ENCODE data around the gene PAWR.

Gene PAWR

GRCh38 chr12:79673354-79673753, 17.4 kb downstream of the PAWR start:
- H3K9ac ChIP-seq, result no peak overlapping the region
- H4K20me1 ChIP-seq (ENCODE audit: insufficient read depth), result peaks cover 15% of the 10 kb centered on the region; the same call in 1 of the 2 replicates
- no peak overlapping the region for H3K4me3 ChIP-seq (IDR thresholded peaks at IDR 0.05; ENCODE audit: insufficient read depth, low read depth, low read length)
- no peak for TF ChIP-seq CTCF (conservative IDR thresholded peaks at IDR 0.05; ENCODE audit: low read depth, low read length)
- H3K36me3 ChIP-seq (ENCODE audit: insufficient read depth), result no peaks in the 10 kb centered on the region
- H3K4me2 ChIP-seq, result no peak overlapping the region
- peaks cover 34% of the 10 kb centered on the region for H3K4me1 ChIP-seq (ENCODE audit: low read depth, poor library complexity, severe bottlenecking)
- H3K27ac ChIP-seq, result no peak overlapping the region
- H3K79me2 ChIP-seq (ENCODE audit: insufficient read depth, low read depth), result peaks cover 96% of the 10 kb centered on the region
- H3K27me3 ChIP-seq (ENCODE audit: insufficient read depth, low read depth), result no peaks in the 10 kb centered on the region
- no peak overlapping the region for H2AFZ ChIP-seq (ENCODE audit: low read depth)

GRCh38 chr12:79668113-79668512, 22.7 kb downstream of the PAWR start:
- H3K9ac ChIP-seq, result no peak overlapping the region
- no peaks in the 10 kb centered on the region for H3K36me3 ChIP-seq (ENCODE audit: insufficient read depth)
- H3K27ac ChIP-seq, result no peak overlapping the region
- no peaks in the 10 kb centered on the region for H3K27me3 ChIP-seq (ENCODE audit: insufficient read depth, low read depth)
- TF ChIP-seq CTCF (conservative IDR thresholded peaks at IDR 0.05; ENCODE audit: low read depth, low read length), result no peak
- no peak overlapping the region for H2AFZ ChIP-seq (ENCODE audit: low read depth)
- peaks cover 13% of the 10 kb centered on the region; the same call in 1 of the 2 replicates for H4K20me1 ChIP-seq (ENCODE audit: insufficient read depth)
- peaks cover 63% of the 10 kb centered on the region for H3K79me2 ChIP-seq (ENCODE audit: insufficient read depth, low read depth)
- H3K4me3 ChIP-seq (IDR thresholded peaks at IDR 0.05; ENCODE audit: insufficient read depth, low read depth, low read length), result no peak overlapping the region
- no peak overlapping the region for H3K4me2 ChIP-seq
- H3K4me1 ChIP-seq (ENCODE audit: low read depth, poor library complexity, severe bottlenecking), result peaks cover 6% of the 10 kb centered on the region

GRCh38 chr12:79665212-79665887, 25.4 kb downstream of the PAWR start:
- H3K4me3 ChIP-seq (IDR thresholded peaks at IDR 0.05; ENCODE audit: insufficient read depth, low read depth, low read length), result no peak overlapping the region
- no peaks in the 10 kb centered on the region for H3K36me3 ChIP-seq (ENCODE audit: insufficient read depth)
- peaks cover 8% of the 10 kb centered on the region; the same call in 1 of the 2 replicates for H4K20me1 ChIP-seq (ENCODE audit: insufficient read depth)
- no peak overlapping the region for H3K27ac ChIP-seq
- no peak overlapping the region for H3K9ac ChIP-seq
- no peak overlapping the region for H2AFZ ChIP-seq (ENCODE audit: low read depth)
- H3K4me1 ChIP-seq (ENCODE audit: low read depth, poor library complexity, severe bottlenecking), result peaks cover 13% of the 10 kb centered on the region
- no peak for TF ChIP-seq CTCF (conservative IDR thresholded peaks at IDR 0.05; ENCODE audit: low read depth, low read length)
- peaks cover 45% of the 10 kb centered on the region; the same call in 1 of the 2 replicates for H3K79me2 ChIP-seq (ENCODE audit: insufficient read depth, low read depth)
- no peaks in the 10 kb centered on the region for H3K27me3 ChIP-seq (ENCODE audit: insufficient read depth, low read depth)
- H3K4me2 ChIP-seq, result no peak overlapping the region

GRCh38 chr12:79664518-79664917, 26.2 kb downstream of the PAWR start:
- no peak overlapping the region for H2AFZ ChIP-seq (ENCODE audit: low read depth)
- H3K4me1 ChIP-seq (ENCODE audit: low read depth, poor library complexity, severe bottlenecking), result peaks cover 13% of the 10 kb centered on the region
- H3K27ac ChIP-seq, result no peak overlapping the region
- peaks cover 38% of the 10 kb centered on the region; the same call in 1 of the 2 replicates for H3K79me2 ChIP-seq (ENCODE audit: insufficient read depth, low read depth)
- H3K4me3 ChIP-seq (IDR thresholded peaks at IDR 0.05; ENCODE audit: insufficient read depth, low read depth, low read length), result no peak overlapping the region
- H3K4me2 ChIP-seq, result no peak overlapping the region
- TF ChIP-seq CTCF (conservative IDR thresholded peaks at IDR 0.05; ENCODE audit: low read depth, low read length), result no peak
- H4K20me1 ChIP-seq (ENCODE audit: insufficient read depth), result peaks cover 4% of the 10 kb centered on the region; the same call in 1 of the 2 replicates
- no peaks in the 10 kb centered on the region for H3K27me3 ChIP-seq (ENCODE audit: insufficient read depth, low read depth)
- no peaks in the 10 kb centered on the region for H3K36me3 ChIP-seq (ENCODE audit: insufficient read depth)
- H3K9ac ChIP-seq, result no peak overlapping the region

Data from KMS-11 (cell line).